HepG2 (cell line): ENCODE data around the gene CDX1. TPM values are rescaled to one million over a fixed set of nuclear protein-coding genes. Genes with fewer than 3 reads are reported as not detected.

ENCODE experiments used
- ATAC-seq: fragments of 200-7000 bp; cut with Tn5 transposase; 3 replicates; pipeline ENCODE4 v1.9.1; 2020; ENCODE audit warnings: mild to moderate bottlenecking, moderate library complexity
- BruUV-seq: library from RNA; stranded (reverse); fragments of 400-500 nt; replicated peaks from 2 replicates; lab custom pipeline; 2021; lab: Mats Ljungman, UMichigan
- CTCF ChIA-PET: fragments of 300-600 bp; formaldehyde crosslinking; extraction: SDS; loops from one replicate; lab custom pipeline; 2021; ENCODE audit warnings: low total read pairs, inconsistent platforms, low intra/inter-chr PET ratio; lab: Yijun Ruan, JAX
- POLR2A ChIA-PET: fragments of 350-600 bp; sonication (Branson Sonifier 250); formaldehyde crosslinking; loops from one replicate; lab custom pipeline; 2020; ENCODE audit warnings: antibody characterized with exemption, inconsistent platforms; lab: Yijun Ruan, JAX
- DNase-seq: peaks from one replicate; pipeline ENCODE4 v3.0.0-alpha.2; 2015; ENCODE audit warnings: low spot score
- FAIRE-seq: peaks from 3 replicates; lab custom pipeline; 2011; peaks lifted over from hg19 to GRCh38; lab: Jason Lieb, UNC
- H2AFZ ChIP-seq: one replicate; pipeline ENCODE4 v1.6.1; 2011; ENCODE audit warnings: low read length, inconsistent platforms
- H3K27ac ChIP-seq: fragments of 300-600 bp; 3 replicates; pipeline ENCODE4 v1.8.0; 2011; ENCODE audit warnings: mixed run types, mild to moderate bottlenecking, mixed read lengths, low read length, inconsistent platforms; ENCODE audit not compliant: insufficient read depth; ENCODE audit errors: extremely low read length
- H3K27me3 ChIP-seq, 2 experiments: fragments of 200-600 bp in 1 of 2; 2 replicates in 1 of 2; 3 replicates in 1 of 2; pipeline versions ENCODE4 v1.6.0 to v1.8.0; 2011; ENCODE audit warnings: low read length in 2 of 2, mild to moderate bottlenecking in 2 of 2, moderate library complexity in 2 of 2, inconsistent platforms in 1 of 2; ENCODE audit not compliant: insufficient read depth in 2 of 2, control insufficient read depth in 1 of 2
- H3K36me3 ChIP-seq, 2 experiments: fragments of 200-600 bp in 1 of 2; replicated peaks in 1 of 2; 2 replicates in 1 of 2; 3 replicates in 1 of 2; pipeline versions ENCODE4 v1.5.1 to v1.8.0; 2011; ENCODE audit warnings: low read length in 2 of 2, inconsistent platforms in 1 of 2; ENCODE audit not compliant: insufficient read depth in 2 of 2, control insufficient read depth in 1 of 2
- H3K4me1 ChIP-seq: 2 replicates; pipeline ENCODE4 v1.5.1; 2012; ENCODE audit warnings: low read length, inconsistent platforms; ENCODE audit not compliant: insufficient read depth
- H3K4me2 ChIP-seq: 2 replicates; pipeline ENCODE4 v1.6.0; 2011; ENCODE audit warnings: low read depth, low read length, inconsistent platforms
- H3K4me3 ChIP-seq, 3 experiments: fragments of 200-600 bp in 1 of 3; sonication (generic), shearing (Covaris generic) in 1 of 3; replicated peaks in 1 of 3; 2 replicates each; pipeline ENCODE4 v1.5.1; 2011 to 2016; ENCODE audit warnings: low read length in 3 of 3, inconsistent platforms in 2 of 3, low read depth in 2 of 3, mild to moderate bottlenecking in 2 of 3, control low read depth in 1 of 3, mixed read lengths in 1 of 3; ENCODE audit not compliant: insufficient read depth in 1 of 3
- H3K79me2 ChIP-seq: one replicate; pipeline ENCODE4 v1.6.1; 2011; ENCODE audit warnings: low read length, inconsistent platforms; ENCODE audit not compliant: insufficient read depth
- H3K9ac ChIP-seq: 2 replicates; pipeline ENCODE4 v1.6.0; 2011; ENCODE audit warnings: mild to moderate bottlenecking, low read depth, low read length, inconsistent platforms; ENCODE audit not compliant: insufficient read depth
- H3K9me3 ChIP-seq: 2 replicates; pipeline ENCODE4 v1.5.1; 2012; ENCODE audit warnings: mild to moderate bottlenecking, low read length
- H4K20me1 ChIP-seq: 2 replicates; pipeline ENCODE4 v1.6.0; 2011; ENCODE audit warnings: inconsistent platforms, mild to moderate bottlenecking, low read length, moderate library complexity; ENCODE audit not compliant: insufficient read depth
- KAT2B ChIP-seq: fragments of 150-350 bp; IDR thresholded peaks from 2 replicates; pipeline ENCODE4 v1.6.1; 2014; ENCODE audit warnings: low read depth, low read length, borderline replicate concordance
- RCOR2 ChIP-seq: IDR thresholded peaks from 2 replicates; pipeline ENCODE4 v1.6.1; 2016; ENCODE audit warnings: missing biosample characterization, missing genetic modification reagents
- RFX1 ChIP-seq: fragments of 450-650 bp; IDR thresholded peaks from 2 replicates; pipeline ENCODE4 v1.6.1; 2017
- RFX5 ChIP-seq: IDR thresholded peaks from 2 replicates; pipeline ENCODE4 v1.6.1; 2011; ENCODE audit warnings: low read depth, low read length, improper control_type of control experiment
- RXRB ChIP-seq: IDR thresholded peaks from 2 replicates; pipeline ENCODE4 v1.6.1; 2016; ENCODE audit warnings: borderline replicate concordance, missing genetic modification reagents, missing compliant biosample characterization
- SYNCRIP ChIP-seq: fragments of 200-400 bp; formaldehyde crosslinking; IDR thresholded peaks from 2 replicates; pipeline ENCODE4 v1.6.1; 2018; ENCODE audit warnings: mild to moderate bottlenecking, low read depth, low read length; ENCODE audit not compliant: insufficient read depth
- YY1 ChIP-seq: IDR thresholded peaks from 2 replicates; pipeline ENCODE4 v1.6.1; 2011; ENCODE audit warnings: low read length, low read depth, moderate library complexity, mild to moderate bottlenecking; ENCODE audit not compliant: insufficient read depth, insufficient replicate concordance
- ZC3H13 ChIP-seq: sonication (generic); formaldehyde crosslinking; IDR thresholded peaks from 2 replicates; pipeline ENCODE4 v1.8.1; 2023; ENCODE audit warnings: mild to moderate bottlenecking, missing genetic modification reagents, moderate library complexity
- ZFP1 ChIP-seq: IDR thresholded peaks from 2 replicates; pipeline ENCODE4 v1.6.1; 2016
- ZNF333 ChIP-seq: sonication (generic); formaldehyde crosslinking; IDR thresholded peaks from 2 replicates; pipeline ENCODE4 v1.4.0; 2020; ENCODE audit warnings: mild to moderate bottlenecking, missing genetic modification reagents, borderline replicate concordance
- ZNF775 ChIP-seq: sonication (generic); formaldehyde crosslinking; IDR thresholded peaks from 2 replicates; pipeline ENCODE4 v1.4.0; 2020; ENCODE audit warnings: missing genetic modification reagents, mild to moderate bottlenecking, moderate library complexity, borderline replicate concordance
- WGBS: methylation state at CpG from one replicate; pipeline ENCODE4 v1.1.6; 2017; ENCODE audit warnings: low lambda C conversion rate; 5-methylcytosine and 5-hydroxymethylcytosine counted together
- in situ Hi-C: cut with HindIII; loops from 2 replicates; pipeline ENCODE4 v1.10.0; 2017; ENCODE audit warnings: low pct_unique_long_range_greater_than_20kb; ENCODE audit not compliant: extremely low pct_ligation_motif_present
- intact Hi-C: fragments of 100-400 bp; cut with micrococcal nuclease; formaldehyde crosslinking; loops from one replicate; pipeline ENCODE4 v1.10.0; 2022; ENCODE audit not compliant: unreplicated experiment
- polyA plus RNA-seq, 8 experiments: library from polyadenylated mRNA; depleted of rRNA in 3 of 8; stranded (reverse) in 7 of 8; unstranded in 1 of 8; fragments of >200 nt; fragmentation: Illumina TruSeq in 4 of 8; extraction: Trizol in 4 of 8; gene quantifications; 2 replicates each; pipeline versions ENCODE4 v1.2.1 to v1.2.3, GENCODE V29; 2011 to 2016; ENCODE audit warnings: low read depth in 4 of 8, missing spikeins in 1 of 8, mixed read lengths in 1 of 8; ENCODE audit not compliant: insufficient read depth in 1 of 8
- total RNA-seq, 5 experiments: library from RNA; depleted of rRNA; stranded (reverse); fragments of >200 nt; fragmentation: Illumina TruSeq; extraction: Trizol; gene quantifications; 2 replicates each; pipeline ENCODE4 v1.2.3, GENCODE V29; 2016; ENCODE audit warnings: low read depth in 1 of 5
- TF ChIP-seq, protein P1 (sequence below): sonication (generic); formaldehyde crosslinking; IDR thresholded peaks from 2 replicates; pipeline ENCODE4 v1.9.0; 2021; ENCODE audit warnings: missing genetic modification reagents, mild to moderate bottlenecking, borderline replicate concordance
- TF ChIP-seq, protein P2 (sequence below): sonication (generic); formaldehyde crosslinking; IDR thresholded peaks from 2 replicates; pipeline ENCODE4 v1.4.0; 2020; ENCODE audit warnings: mild to moderate bottlenecking, missing genetic modification reagents
- TF ChIP-seq, protein P3 (sequence below): sonication (generic); formaldehyde crosslinking; IDR thresholded peaks from 2 replicates; pipeline ENCODE4 v1.4.0; 2020; ENCODE audit warnings: missing genetic modification reagents

CDX1 gene
- total and polyA plus RNA-seq, 2 of the 13 experiments (the other 11 are each of a cell fraction or from before 2014, with no cell fraction given), result not detected

DNA sequence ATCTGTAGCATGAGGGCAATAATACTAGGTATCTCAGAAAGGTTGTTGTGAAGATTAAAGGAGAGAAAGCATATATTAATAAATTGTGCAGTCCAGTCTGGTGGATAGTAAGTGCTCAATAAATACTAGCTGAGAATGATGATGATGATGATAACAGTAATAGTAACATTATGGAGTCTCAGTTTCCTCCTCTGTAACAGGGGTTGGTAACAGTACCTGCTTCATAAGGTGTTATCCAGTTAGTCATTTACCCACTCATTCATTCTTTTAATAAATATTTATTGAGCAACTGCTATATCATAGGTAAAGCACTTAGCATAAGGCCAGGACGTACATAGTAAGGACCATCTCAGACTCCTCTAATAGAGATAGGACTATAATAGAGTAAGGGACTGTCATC, 30.9 kb downstream of the CDX1 start:
- no peak for ATAC-seq
- no peak overlapping the region for H3K27ac ChIP-seq
- H4K20me1 ChIP-seq, result no peaks in the 10 kb centered on the region
- no peaks in the 10 kb centered on the region for H3K79me2 ChIP-seq
- in situ Hi-C loops (no loop called here), intact Hi-C loops (no loop called here)
- H2AFZ ChIP-seq, result no peak overlapping the region
- WGBS, result 6% methylated on average over 1 of the region's 1 CpG
- POLR2A ChIA-PET, result no interaction called here
- peaks cover 2 to 35% of the 10 kb centered on the region in 2 experiments; a peak in 3 of 5 replicates for H3K27me3 ChIP-seq
- H3K4me3 ChIP-seq, result no peak overlapping the region
- no peak overlapping the region for H3K9ac ChIP-seq
- H3K4me1 ChIP-seq, result no peaks in the 10 kb centered on the region
- no peak for TF ChIP-seq RFX1
- TF ChIP-seq RFX5, result no peak
- no peak for TF ChIP-seq ZFP1 (CRISPR knock-in tag)
- TF ChIP-seq ZNF333 (CRISPR knock-in tag), result no peak
- no peak for TF ChIP-seq YY1
- TF ChIP-seq, protein P1, sequence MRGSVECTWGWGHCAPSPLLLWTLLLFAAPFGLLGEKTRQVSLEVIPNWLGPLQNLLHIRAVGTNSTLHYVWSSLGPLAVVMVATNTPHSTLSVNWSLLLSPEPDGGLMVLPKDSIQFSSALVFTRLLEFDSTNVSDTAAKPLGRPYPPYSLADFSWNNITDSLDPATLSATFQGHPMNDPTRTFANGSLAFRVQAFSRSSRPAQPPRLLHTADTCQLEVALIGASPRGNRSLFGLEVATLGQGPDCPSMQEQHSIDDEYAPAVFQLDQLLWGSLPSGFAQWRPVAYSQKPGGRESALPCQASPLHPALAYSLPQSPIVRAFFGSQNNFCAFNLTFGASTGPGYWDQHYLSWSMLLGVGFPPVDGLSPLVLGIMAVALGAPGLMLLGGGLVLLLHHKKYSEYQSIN (CRISPR knock-in tag), result no peak
- no peak for TF ChIP-seq ZC3H13
- no peak for TF ChIP-seq RXRB (CRISPR knock-in tag)
- TF ChIP-seq, protein P2, sequence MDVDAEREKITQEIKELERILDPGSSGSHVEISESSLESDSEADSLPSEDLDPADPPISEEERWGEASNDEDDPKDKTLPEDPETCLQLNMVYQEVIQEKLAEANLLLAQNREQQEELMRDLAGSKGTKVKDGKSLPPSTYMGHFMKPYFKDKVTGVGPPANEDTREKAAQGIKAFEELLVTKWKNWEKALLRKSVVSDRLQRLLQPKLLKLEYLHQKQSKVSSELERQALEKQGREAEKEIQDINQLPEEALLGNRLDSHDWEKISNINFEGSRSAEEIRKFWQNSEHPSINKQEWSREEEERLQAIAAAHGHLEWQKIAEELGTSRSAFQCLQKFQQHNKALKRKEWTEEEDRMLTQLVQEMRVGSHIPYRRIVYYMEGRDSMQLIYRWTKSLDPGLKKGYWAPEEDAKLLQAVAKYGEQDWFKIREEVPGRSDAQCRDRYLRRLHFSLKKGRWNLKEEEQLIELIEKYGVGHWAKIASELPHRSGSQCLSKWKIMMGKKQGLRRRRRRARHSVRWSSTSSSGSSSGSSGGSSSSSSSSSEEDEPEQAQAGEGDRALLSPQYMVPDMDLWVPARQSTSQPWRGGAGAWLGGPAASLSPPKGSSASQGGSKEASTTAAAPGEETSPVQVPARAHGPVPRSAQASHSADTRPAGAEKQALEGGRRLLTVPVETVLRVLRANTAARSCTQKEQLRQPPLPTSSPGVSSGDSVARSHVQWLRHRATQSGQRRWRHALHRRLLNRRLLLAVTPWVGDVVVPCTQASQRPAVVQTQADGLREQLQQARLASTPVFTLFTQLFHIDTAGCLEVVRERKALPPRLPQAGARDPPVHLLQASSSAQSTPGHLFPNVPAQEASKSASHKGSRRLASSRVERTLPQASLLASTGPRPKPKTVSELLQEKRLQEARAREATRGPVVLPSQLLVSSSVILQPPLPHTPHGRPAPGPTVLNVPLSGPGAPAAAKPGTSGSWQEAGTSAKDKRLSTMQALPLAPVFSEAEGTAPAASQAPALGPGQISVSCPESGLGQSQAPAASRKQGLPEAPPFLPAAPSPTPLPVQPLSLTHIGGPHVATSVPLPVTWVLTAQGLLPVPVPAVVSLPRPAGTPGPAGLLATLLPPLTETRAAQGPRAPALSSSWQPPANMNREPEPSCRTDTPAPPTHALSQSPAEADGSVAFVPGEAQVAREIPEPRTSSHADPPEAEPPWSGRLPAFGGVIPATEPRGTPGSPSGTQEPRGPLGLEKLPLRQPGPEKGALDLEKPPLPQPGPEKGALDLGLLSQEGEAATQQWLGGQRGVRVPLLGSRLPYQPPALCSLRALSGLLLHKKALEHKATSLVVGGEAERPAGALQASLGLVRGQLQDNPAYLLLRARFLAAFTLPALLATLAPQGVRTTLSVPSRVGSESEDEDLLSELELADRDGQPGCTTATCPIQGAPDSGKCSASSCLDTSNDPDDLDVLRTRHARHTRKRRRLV (CRISPR knock-in tag), result no peak
- TF ChIP-seq RCOR2 (CRISPR knock-in tag), result no peak
- TF ChIP-seq ZNF775 (CRISPR knock-in tag), result no peak
- TF ChIP-seq KAT2B, result no peak
- TF ChIP-seq, protein P3, sequence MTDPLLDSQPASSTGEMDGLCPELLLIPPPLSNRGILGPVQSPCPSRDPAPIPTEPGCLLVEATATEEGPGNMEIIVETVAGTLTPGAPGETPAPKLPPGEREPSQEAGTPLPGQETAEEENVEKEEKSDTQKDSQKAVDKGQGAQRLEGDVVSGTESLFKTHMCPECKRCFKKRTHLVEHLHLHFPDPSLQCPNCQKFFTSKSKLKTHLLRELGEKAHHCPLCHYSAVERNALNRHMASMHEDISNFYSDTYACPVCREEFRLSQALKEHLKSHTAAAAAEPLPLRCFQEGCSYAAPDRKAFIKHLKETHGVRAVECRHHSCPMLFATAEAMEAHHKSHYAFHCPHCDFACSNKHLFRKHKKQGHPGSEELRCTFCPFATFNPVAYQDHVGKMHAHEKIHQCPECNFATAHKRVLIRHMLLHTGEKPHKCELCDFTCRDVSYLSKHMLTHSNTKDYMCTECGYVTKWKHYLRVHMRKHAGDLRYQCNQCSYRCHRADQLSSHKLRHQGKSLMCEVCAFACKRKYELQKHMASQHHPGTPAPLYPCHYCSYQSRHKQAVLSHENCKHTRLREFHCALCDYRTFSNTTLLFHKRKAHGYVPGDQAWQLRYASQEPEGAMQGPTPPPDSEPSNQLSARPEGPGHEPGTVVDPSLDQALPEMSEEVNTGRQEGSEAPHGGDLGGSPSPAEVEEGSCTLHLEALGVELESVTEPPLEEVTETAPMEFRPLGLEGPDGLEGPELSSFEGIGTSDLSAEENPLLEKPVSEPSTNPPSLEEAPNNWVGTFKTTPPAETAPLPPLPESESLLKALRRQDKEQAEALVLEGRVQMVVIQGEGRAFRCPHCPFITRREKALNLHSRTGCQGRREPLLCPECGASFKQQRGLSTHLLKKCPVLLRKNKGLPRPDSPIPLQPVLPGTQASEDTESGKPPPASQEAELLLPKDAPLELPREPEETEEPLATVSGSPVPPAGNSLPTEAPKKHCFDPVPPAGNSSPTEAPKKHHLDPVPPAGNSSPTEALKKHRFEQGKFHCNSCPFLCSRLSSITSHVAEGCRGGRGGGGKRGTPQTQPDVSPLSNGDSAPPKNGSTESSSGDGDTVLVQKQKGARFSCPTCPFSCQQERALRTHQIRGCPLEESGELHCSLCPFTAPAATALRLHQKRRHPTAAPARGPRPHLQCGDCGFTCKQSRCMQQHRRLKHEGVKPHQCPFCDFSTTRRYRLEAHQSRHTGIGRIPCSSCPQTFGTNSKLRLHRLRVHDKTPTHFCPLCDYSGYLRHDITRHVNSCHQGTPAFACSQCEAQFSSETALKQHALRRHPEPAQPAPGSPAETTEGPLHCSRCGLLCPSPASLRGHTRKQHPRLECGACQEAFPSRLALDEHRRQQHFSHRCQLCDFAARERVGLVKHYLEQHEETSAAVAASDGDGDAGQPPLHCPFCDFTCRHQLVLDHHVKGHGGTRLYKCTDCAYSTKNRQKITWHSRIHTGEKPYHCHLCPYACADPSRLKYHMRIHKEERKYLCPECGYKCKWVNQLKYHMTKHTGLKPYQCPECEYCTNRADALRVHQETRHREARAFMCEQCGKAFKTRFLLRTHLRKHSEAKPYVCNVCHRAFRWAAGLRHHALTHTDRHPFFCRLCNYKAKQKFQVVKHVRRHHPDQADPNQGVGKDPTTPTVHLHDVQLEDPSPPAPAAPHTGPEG (CRISPR knock-in tag), result no peak
- no peak for TF ChIP-seq SYNCRIP
- TF ChIP-seq, all 625 proteins: peak for 0
- Histone ChIP-seq H3K36me3 (no peaks in the 10 kb centered on the region), H3K9me3 (no peaks in the 10 kb centered on the region), H3K4me2 (no peak overlapping the region)
- FAIRE-seq (no peak), DNase-seq (no peak)
- no TSS peak for BruUV-seq
- CTCF ChIA-PET, result no interaction called here
